HepG2 (cell line): ENCODE measurements around the gene SPSB2. TPM values are rescaled to one million over a fixed set of nuclear protein-coding genes. Genes with fewer than 3 reads are reported as not detected.

Source experiments
- GTF3A ChIP-seq: sonication (generic); formaldehyde crosslinking; conservative IDR thresholded peaks from 2 replicates; pipeline ENCODE4 v1.4.0; 2020; ENCODE audit warnings: mild to moderate bottlenecking, missing genetic modification reagents
- HMG20A ChIP-seq: IDR thresholded peaks from 2 replicates; pipeline ENCODE4 v1.6.1; 2016; ENCODE audit warnings: borderline replicate concordance
- HNRNPH1 ChIP-seq: fragments of 200-400 bp; formaldehyde crosslinking; optimal IDR thresholded peaks from 2 replicates; pipeline ENCODE3; 2017; ENCODE audit warnings: mild to moderate bottlenecking, low read depth, low read length
- ISX ChIP-seq: sonication (generic); formaldehyde crosslinking; conservative IDR thresholded peaks from 2 replicates; pipeline ENCODE4 v1.5.0; 2020; ENCODE audit warnings: missing genetic modification reagents
- MEIS1 ChIP-seq: sonication (generic); formaldehyde crosslinking; IDR thresholded peaks from 2 replicates; pipeline ENCODE4 v1.9.0; 2021; ENCODE audit warnings: mild to moderate bottlenecking, missing genetic modification reagents, moderate library complexity, borderline replicate concordance
- SAP130 ChIP-seq: IDR thresholded peaks from 2 replicates; pipeline ENCODE4 v1.6.1; 2016; ENCODE audit warnings: low read depth
- SIX1 ChIP-seq: sonication (generic); formaldehyde crosslinking; IDR thresholded peaks from 2 replicates; pipeline ENCODE4 v1.4.0; 2020; ENCODE audit warnings: missing genetic modification reagents, borderline replicate concordance
- SMAD1 ChIP-seq: sonication (generic); formaldehyde crosslinking; IDR thresholded peaks from 2 replicates; pipeline ENCODE4 v1.4.0; 2020; ENCODE audit warnings: missing genetic modification reagents, low read depth, mild to moderate bottlenecking, borderline replicate concordance
- SNAPC2 ChIP-seq: sonication (generic); formaldehyde crosslinking; IDR thresholded peaks from 2 replicates; pipeline ENCODE4 v1.8.1; 2022; ENCODE audit warnings: mild to moderate bottlenecking, missing genetic modification reagents
- SP4 ChIP-seq: sonication (generic); formaldehyde crosslinking; IDR thresholded peaks from 2 replicates; pipeline ENCODE4 v1.8.1; 2023; ENCODE audit warnings: mild to moderate bottlenecking, missing genetic modification reagents
- ZBTB34 ChIP-seq: sonication (generic); formaldehyde crosslinking; IDR thresholded peaks from 2 replicates; pipeline ENCODE4 v1.8.0; 2022; ENCODE audit warnings: mild to moderate bottlenecking, missing genetic modification reagents
- ZNF12 ChIP-seq: sonication (generic); formaldehyde crosslinking; IDR thresholded peaks from 2 replicates; pipeline ENCODE4 v1.5.0; 2020; ENCODE audit warnings: missing genetic modification reagents
- ZNF136 ChIP-seq: sonication (generic); formaldehyde crosslinking; IDR thresholded peaks from 2 replicates; pipeline ENCODE4 v1.8.1; 2022; ENCODE audit warnings: low read depth, mild to moderate bottlenecking, moderate library complexity, missing genetic modification reagents
- ZNF343 ChIP-seq: sonication (generic); formaldehyde crosslinking; IDR thresholded peaks from 2 replicates; pipeline ENCODE4 v1.4.0; 2020; ENCODE audit warnings: mild to moderate bottlenecking, missing genetic modification reagents
- ZNF354B ChIP-seq: sonication (generic); formaldehyde crosslinking; IDR thresholded peaks from 2 replicates; pipeline ENCODE4 v1.8.0; 2022; ENCODE audit warnings: mild to moderate bottlenecking, missing genetic modification reagents
- ZNF496 ChIP-seq: sonication (generic); formaldehyde crosslinking; IDR thresholded peaks from 2 replicates; pipeline ENCODE4 v1.8.1; 2023; ENCODE audit warnings: mild to moderate bottlenecking, moderate library complexity, missing genetic modification reagents; ENCODE audit not compliant: insufficient replicate concordance
- polyA plus RNA-seq, 8 experiments: library from polyadenylated mRNA; depleted of rRNA in 3 of 8; stranded (reverse) in 7 of 8; unstranded in 1 of 8; fragments of >200 nt; fragmentation: Illumina TruSeq in 4 of 8; extraction: Trizol in 4 of 8; gene quantifications; 2 replicates each; pipeline versions ENCODE4 v1.2.1 to v1.2.3, GENCODE V29; 2011 to 2016; ENCODE audit warnings: low read depth in 4 of 8, missing spikeins in 1 of 8, mixed read lengths in 1 of 8; ENCODE audit not compliant: insufficient read depth in 1 of 8
- total RNA-seq, 5 experiments: library from RNA; depleted of rRNA; stranded (reverse); fragments of >200 nt; fragmentation: Illumina TruSeq; extraction: Trizol; gene quantifications; 2 replicates each; pipeline ENCODE4 v1.2.3, GENCODE V29; 2016; ENCODE audit warnings: low read depth in 1 of 5
- TF ChIP-seq, protein P1 (sequence below): sonication (generic); formaldehyde crosslinking; IDR thresholded peaks from 2 replicates; pipeline ENCODE4 v1.4.0; 2020; ENCODE audit warnings: missing genetic modification reagents
- TF ChIP-seq, protein P2 (sequence below): sonication (generic); formaldehyde crosslinking; IDR thresholded peaks from 2 replicates; pipeline ENCODE4 v1.5.1; 2020; ENCODE audit warnings: missing genetic modification reagents, mild to moderate bottlenecking, borderline replicate concordance
- TF ChIP-seq, protein P3 (sequence below): sonication (generic); formaldehyde crosslinking; IDR thresholded peaks from 2 replicates; pipeline ENCODE4 v1.4.0; 2020; ENCODE audit warnings: missing genetic modification reagents
- TF ChIP-seq, protein P4 (sequence below): sonication (generic); formaldehyde crosslinking; IDR thresholded peaks from 2 replicates; pipeline ENCODE4 v1.5.0; 2020; ENCODE audit warnings: mild to moderate bottlenecking, missing genetic modification reagents
- TF ChIP-seq, protein P5 (sequence below): sonication (generic); formaldehyde crosslinking; IDR thresholded peaks from 2 replicates; pipeline ENCODE4 v1.5.0; 2020; ENCODE audit warnings: mild to moderate bottlenecking, missing genetic modification reagents, borderline replicate concordance

Gene SPSB2
- total and polyA plus RNA-seq, 2 of the 13 experiments (the other 11 are each of a cell fraction or from before 2014, with no cell fraction given), result 2.0 to 6.2 TPM

DNA sequence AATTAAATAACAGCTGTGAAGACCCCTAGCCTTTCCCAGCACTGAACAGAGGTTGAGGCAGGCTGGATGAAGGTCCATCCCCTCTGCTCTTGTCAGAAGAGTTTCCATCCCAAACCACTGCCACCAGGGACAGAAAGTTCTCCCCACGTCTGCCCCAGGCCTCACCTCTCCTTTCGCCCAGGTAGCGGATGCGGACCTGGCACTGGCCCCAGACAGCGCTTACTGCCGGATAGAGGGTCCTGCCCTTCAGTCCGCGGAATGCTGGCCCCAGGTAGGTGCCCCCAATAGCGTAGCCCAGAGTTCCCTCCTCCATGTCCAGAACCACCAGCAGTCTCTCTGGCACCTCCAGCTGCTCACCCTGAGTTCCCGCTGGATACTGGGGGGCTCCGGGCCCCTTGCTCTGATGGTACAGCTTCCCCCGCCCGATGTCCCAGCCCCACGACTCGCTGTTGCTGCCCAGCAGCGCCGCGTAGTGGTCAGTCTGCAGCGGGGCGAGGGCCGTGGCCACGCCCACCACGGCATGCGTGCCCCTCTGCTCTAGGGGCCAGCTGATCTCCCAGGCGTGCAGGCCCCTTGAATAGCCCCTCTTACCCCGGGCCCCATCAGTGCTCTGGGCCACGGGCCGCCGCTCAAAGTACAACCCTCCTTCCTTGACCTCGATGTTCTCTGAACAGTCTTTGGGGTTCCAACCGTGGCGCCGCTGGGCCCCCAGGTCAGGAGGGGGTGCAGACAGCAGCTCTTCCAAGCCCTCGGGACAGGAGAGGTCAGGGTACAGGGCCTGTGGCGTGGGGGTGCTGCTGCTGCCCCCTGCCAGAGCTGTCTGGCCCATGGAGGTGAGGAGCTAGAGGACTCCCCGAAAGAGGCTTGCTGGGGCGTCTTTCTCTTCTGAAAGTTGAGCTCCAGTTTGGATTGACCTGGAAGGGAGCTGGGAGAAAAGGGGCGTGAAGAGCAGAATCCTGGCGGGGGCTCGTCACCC, 742 bp downstream of the SPSB2 start (continued):
- TF ChIP-seq, protein P1, sequence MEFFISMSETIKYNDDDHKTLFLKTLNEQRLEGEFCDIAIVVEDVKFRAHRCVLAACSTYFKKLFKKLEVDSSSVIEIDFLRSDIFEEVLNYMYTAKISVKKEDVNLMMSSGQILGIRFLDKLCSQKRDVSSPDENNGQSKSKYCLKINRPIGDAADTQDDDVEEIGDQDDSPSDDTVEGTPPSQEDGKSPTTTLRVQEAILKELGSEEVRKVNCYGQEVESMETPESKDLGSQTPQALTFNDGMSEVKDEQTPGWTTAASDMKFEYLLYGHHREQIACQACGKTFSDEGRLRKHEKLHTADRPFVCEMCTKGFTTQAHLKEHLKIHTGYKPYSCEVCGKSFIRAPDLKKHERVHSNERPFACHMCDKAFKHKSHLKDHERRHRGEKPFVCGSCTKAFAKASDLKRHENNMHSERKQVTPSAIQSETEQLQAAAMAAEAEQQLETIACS (CRISPR knock-in tag), result peak; percentile 11; the same call in 1 of the 2 replicates
- TF ChIP-seq SAP130 (CRISPR knock-in tag) (peak; percentile 92), SP4 (CRISPR knock-in tag) (peak; percentile 91; the same call in 1 of the 2 replicates), MEIS1 (CRISPR knock-in tag) (peak; percentile 72; the same call in 1 of the 2 replicates), ZNF136 (CRISPR knock-in tag) (no peak; the same call in 1 of the 2 replicates), HNRNPH1 (peak; percentile 4), ZBTB34 (CRISPR knock-in tag) (no peak), ISX (CRISPR knock-in tag) (no peak), SIX1 (CRISPR knock-in tag) (no peak), ZNF343 (CRISPR knock-in tag) (0 out of 2 replicates have a peak, but pooled peaks have one; percentile 69), SMAD1 (CRISPR knock-in tag) (0 out of 2 replicates have a peak, but pooled peaks have one; percentile 18), GTF3A (CRISPR knock-in tag) (no peak; the same call in 1 of the 2 replicates), HMG20A (CRISPR knock-in tag) (no peak), ZNF354B (CRISPR knock-in tag) (no peak), SNAPC2 (CRISPR knock-in tag) (peak; percentile 79; the same call in 1 of the 2 replicates), ZNF496 (CRISPR knock-in tag) (no peak), ZNF12 (no peak)
- TF ChIP-seq, protein P2, sequence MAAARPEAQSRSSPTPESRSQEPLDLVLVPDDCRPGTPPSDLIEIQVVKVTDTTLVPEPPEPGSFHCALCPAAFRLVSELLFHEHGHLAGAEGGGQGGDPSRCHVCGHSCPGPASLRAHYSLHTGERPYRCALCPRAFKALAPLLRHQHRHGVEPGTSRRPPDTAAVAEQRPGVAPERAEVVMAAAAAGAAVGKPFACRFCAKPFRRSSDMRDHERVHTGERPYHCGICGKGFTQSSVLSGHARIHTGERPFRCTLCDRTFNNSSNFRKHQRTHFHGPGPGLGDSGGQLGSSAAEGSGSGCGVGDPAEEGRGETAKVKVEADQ (CRISPR knock-in tag), result no peak
- TF ChIP-seq, protein P3, sequence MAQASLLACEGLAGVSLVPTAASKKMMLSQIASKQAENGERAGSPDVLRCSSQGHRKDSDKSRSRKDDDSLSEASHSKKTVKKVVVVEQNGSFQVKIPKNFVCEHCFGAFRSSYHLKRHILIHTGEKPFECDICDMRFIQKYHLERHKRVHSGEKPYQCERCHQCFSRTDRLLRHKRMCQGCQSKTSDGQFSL (CRISPR knock-in tag), result peak; percentile 57
- TF ChIP-seq, protein P4, sequence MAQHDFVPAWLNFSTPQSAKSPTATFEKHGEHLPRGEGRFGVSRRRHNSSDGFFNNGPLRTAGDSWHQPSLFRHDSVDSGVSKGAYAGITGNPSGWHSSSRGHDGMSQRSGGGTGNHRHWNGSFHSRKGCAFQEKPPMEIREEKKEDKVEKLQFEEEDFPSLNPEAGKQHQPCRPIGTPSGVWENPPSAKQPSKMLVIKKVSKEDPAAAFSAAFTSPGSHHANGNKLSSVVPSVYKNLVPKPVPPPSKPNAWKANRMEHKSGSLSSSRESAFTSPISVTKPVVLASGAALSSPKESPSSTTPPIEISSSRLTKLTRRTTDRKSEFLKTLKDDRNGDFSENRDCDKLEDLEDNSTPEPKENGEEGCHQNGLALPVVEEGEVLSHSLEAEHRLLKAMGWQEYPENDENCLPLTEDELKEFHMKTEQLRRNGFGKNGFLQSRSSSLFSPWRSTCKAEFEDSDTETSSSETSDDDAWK (CRISPR knock-in tag), result no peak
- TF ChIP-seq, protein P5, sequence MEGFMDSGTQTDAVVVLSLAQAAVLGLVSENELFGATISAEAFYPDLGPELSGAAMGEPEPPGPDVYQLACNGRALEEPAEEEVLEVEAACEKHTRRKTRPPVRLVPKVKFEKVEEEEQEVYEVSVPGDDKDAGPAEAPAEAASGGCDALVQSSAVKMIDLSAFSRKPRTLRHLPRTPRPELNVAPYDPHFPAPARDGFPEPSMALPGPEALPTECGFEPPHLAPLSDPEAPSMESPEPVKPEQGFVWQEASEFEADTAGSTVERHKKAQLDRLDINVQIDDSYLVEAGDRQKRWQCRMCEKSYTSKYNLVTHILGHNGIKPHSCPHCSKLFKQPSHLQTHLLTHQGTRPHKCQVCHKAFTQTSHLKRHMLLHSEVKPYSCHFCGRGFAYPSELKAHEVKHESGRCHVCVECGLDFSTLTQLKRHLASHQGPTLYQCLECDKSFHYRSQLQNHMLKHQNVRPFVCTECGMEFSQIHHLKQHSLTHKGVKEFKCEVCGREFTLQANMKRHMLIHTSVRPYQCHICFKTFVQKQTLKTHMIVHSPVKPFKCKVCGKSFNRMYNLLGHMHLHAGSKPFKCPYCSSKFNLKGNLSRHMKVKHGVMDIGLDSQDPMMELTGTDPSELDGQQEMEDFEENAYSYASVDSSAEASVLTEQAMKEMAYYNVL (CRISPR knock-in tag), result peak; percentile 34; the same call in 1 of the 2 replicates
